GM12872 (cell line): Measurements from ENCODE around the gene ZRANB3.

ENCODE experiments used
- TF ChIP-seq, protein P1 (sequence below): IDR thresholded peaks from 3 replicates; pipeline ENCODE4 v1.5.1; 2011; ENCODE audit warnings: low read depth, mild to moderate bottlenecking, low read length, moderate library complexity; ENCODE audit not compliant: insufficient read depth

ZRANB3 gene

DNA sequence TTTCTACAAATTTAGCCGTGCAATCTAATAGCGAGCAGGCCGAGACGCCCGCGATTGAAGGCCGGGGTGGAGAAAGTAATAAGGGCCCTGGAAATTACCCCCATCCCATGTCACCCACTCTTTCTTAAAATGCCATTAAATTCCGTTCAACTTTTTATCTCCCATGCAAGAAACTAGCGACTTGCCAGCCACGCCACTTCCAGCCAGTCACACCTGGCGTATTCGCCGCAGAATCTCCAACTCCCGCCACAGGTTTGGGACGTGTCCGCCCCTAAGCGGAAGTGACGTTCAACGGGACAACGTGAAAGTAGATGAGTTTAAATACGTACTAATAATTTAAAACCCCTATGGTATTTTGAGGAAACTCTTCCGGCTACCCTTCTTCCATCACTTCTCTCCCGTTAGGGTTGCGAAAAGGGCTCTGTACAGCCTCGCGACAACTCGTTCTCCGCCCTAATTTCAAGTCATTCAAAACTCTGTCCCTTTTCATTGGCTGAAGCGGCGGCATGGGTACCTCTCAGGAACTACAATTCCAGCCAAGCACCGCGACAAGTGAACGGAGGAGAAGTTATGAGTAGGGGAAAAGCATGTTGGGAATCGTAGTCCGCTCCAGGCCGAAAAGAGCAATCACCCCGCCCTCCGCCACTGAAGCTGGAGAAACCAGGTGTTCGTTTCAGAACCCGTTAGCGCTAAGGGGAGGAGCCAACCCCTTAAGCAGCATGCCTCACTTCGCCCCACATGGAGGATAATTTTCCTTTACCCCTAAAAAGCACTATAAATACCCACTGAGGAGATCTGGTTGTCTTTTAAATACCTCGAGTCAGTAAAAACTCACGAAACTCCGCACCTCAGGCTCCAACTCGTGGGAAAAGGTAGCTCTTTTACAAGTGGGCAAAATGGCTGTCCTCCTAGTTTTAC is at the start of gene ZRANB3:
Gene ZRANB3, minus strand, starts transcription at position 906 of the 918 bp plus-strand sequence.
- TF ChIP-seq, protein P1, sequence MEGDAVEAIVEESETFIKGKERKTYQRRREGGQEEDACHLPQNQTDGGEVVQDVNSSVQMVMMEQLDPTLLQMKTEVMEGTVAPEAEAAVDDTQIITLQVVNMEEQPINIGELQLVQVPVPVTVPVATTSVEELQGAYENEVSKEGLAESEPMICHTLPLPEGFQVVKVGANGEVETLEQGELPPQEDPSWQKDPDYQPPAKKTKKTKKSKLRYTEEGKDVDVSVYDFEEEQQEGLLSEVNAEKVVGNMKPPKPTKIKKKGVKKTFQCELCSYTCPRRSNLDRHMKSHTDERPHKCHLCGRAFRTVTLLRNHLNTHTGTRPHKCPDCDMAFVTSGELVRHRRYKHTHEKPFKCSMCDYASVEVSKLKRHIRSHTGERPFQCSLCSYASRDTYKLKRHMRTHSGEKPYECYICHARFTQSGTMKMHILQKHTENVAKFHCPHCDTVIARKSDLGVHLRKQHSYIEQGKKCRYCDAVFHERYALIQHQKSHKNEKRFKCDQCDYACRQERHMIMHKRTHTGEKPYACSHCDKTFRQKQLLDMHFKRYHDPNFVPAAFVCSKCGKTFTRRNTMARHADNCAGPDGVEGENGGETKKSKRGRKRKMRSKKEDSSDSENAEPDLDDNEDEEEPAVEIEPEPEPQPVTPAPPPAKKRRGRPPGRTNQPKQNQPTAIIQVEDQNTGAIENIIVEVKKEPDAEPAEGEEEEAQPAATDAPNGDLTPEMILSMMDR = no peak

- TF ChIP-seq, protein P1 = no peak
Measured at GRCh38 chr2:135573620-135574019, 42.6 kb upstream of the ZRANB3 start.

DNA sequence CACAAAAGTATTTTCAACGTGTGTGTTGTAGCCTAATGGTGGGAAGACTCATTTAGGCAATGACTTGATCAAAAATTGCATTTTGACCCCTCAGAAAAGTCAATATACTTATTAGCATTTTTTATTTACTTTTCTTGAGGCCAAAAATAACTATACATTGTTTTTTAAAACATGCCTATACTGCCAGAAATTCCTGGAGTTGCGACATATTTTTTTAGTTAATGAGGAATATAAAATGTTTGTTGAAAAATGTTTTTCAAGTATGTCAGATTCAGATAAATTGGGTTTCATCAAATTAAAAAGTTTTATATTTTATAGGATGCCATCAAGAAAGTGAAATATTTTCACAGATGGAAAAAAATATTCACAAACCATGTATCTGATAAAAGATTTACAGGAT is 39.9 kb upstream of the ZRANB3 start:
- TF ChIP-seq, protein P1 = no peak

DNA sequence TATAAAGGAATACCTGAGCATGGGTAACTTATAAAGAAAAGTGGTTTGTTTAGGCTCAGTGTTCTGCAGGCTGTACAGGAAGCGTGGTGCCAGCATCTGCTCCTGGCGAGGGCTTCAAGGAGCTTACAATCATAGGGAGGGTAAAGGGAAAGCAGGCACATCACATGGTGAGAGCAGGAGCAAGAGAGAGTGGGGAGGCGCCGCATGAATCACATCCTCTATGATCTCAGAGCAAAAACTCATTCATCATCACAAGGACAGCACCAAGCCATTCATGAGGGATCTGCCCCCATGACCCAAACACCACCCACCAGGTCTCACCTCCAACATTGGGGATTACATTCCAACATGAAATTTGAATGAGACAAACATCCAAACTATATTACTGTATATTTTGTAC is 32.8 kb upstream of the ZRANB3 start:
- TF ChIP-seq, protein P1 = no peak

- TF ChIP-seq, protein P1 = no peak
Measured at GRCh38 chr2:135561925-135562324, 30.9 kb upstream of the ZRANB3 start.

DNA sequence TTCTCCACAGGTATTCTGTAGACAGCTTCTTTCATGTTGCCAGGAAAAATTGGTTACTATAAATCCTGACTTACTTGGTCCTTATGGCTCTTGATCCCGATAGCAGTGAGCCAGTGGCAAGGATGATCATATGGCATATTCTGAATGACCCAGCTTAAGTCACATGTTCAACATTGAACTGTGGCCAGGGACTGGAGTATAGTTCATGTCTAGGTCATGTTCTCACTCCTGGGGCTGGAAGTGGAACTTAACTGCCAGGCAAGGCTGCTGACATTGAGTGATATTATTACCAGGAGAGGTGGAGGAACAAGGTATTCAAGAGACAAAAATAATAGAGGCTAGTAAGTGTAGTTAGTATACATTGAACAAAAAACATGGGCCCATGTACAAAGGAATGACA is 26.5 kb upstream of the ZRANB3 start:
- TF ChIP-seq, protein P1 = no peak

- TF ChIP-seq, protein P1 = no peak
Measured at GRCh38 chr2:135555311-135555710, 24.3 kb upstream of the ZRANB3 start.
